ENCODE data around the gene MPRIP. TPM values are rescaled to one million over a fixed set of nuclear protein-coding genes. Genes with fewer than 3 reads are reported as not detected.

MPRIP gene
- polyA plus RNA-seq, 1 donor (not counting 4 experiments of a cell fraction or from before 2014, with no cell fraction given), result 113 TPM

DNA sequence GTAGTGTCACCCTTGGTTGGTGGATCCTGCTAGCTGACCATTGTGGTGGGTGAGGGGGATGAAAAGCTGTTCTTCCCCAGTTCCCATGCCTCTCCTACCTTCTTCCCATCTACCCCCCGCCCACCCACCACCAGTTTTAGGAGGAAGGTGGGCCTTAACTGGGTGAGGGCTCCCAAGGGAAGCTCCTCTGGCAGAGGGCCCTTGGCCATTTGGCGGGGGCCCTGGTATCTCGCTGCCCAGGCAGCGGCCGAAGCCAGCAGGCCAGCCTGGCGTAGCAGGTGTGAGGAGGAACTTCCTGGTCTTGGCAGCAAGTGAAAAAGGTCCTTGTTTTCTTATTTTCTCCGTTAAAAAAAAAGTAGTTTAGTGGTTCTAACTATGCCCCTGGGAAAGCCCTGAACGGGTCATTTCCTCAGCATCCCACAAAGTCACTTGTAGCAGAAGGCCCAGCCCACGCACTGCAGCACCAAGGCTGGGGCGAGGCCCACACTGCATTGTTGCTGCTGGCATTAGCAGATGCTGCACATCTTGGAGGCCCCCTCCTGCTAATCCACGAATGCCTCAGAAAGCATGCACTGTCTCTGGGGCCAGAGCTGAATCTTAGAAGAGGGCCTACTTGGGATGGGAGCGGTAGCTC is 72.5 kb downstream of the MPRIP start:
- H4K20me1 ChIP-seq (ENCODE audit: control insufficient read depth, extremely low read depth, insufficient read depth, low read length), result peaks cover 33% of the 10 kb centered on the region

DNA sequence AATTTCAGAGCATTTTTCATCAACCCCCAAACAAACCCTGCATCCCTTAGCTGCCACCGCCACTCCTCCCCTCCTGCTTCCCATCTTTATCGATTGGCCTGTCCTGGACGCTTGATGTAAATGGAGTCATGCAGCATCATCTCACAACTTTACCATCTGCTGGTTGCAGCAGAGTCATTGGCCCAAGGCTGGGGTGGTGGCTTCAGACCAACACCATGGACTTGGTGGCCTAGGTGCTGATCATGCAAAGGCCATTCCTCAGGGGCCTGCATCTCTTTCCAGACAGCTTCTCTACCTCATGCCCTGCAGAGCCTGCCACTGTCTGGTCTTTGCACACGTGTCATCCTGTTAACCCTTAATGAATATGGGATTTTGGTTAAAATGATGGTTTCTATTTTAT is 73.4 kb downstream of the MPRIP start:
- TF ChIP-seq, protein P1, sequence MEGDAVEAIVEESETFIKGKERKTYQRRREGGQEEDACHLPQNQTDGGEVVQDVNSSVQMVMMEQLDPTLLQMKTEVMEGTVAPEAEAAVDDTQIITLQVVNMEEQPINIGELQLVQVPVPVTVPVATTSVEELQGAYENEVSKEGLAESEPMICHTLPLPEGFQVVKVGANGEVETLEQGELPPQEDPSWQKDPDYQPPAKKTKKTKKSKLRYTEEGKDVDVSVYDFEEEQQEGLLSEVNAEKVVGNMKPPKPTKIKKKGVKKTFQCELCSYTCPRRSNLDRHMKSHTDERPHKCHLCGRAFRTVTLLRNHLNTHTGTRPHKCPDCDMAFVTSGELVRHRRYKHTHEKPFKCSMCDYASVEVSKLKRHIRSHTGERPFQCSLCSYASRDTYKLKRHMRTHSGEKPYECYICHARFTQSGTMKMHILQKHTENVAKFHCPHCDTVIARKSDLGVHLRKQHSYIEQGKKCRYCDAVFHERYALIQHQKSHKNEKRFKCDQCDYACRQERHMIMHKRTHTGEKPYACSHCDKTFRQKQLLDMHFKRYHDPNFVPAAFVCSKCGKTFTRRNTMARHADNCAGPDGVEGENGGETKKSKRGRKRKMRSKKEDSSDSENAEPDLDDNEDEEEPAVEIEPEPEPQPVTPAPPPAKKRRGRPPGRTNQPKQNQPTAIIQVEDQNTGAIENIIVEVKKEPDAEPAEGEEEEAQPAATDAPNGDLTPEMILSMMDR (optimal IDR thresholded peaks at IDR 0.05 in 1 of 3, IDR thresholded peaks at IDR 0.05 in 1 of 3, conservative IDR thresholded peaks at IDR 0.05 in 1 of 3; ENCODE audit: extremely low read depth in 1 of 3, insufficient read depth in 2 of 3, low read length in 3 of 3), result no peak
- TF ChIP-seq EZH2 (IDR thresholded peaks at IDR 0.05; ENCODE audit: low read length), result no peak
- Histone ChIP-seq H4K20me1 (ENCODE audit: control insufficient read depth, extremely low read depth, insufficient read depth, low read length) (peaks cover 31% of the 10 kb centered on the region), H3K9ac (ENCODE audit: control insufficient read depth, extremely low read depth, insufficient read depth, low read length) (no peak overlapping the region), H3K4me3 (ENCODE audit: control insufficient read depth in 2 of 3, extremely low read depth in 1 of 3, insufficient read depth in 2 of 3, low read depth in 1 of 3, low read length in 3 of 3) (no peak overlapping the region), H2AFZ (ENCODE audit: control insufficient read depth, low read length) (no peak overlapping the region), H3K27me3 (ENCODE audit: control insufficient read depth, extremely low read depth, insufficient read depth, low read length) (no peaks in the 10 kb centered on the region), H3K4me1 (ENCODE audit: control insufficient read depth, extremely low read depth, insufficient read depth, low read length) (peaks cover 27% of the 10 kb centered on the region), H3K4me2 (ENCODE audit: control insufficient read depth, extremely low read depth, insufficient read depth, low read depth, low read length) (no peak overlapping the region), H3K9me1 (ENCODE audit: control insufficient read depth, extremely low read depth, insufficient read depth, low read length) (peaks cover 6% of the 10 kb centered on the region), H3K36me3 (ENCODE audit: control insufficient read depth in 2 of 2, extremely low read depth in 1 of 2, insufficient read depth in 2 of 2, low read length in 2 of 2) (peaks cover 2 to 7% of the 10 kb centered on the region in 2 experiments), H3K27ac (ENCODE audit: control insufficient read depth, insufficient read depth, low read length) (no peak overlapping the region), H3K9me3 (ENCODE audit: control insufficient read depth, low read depth, low read length) (no peaks in the 10 kb centered on the region), H3K79me2 (ENCODE audit: control insufficient read depth, insufficient read depth, low read length) (peaks cover 96% of the 10 kb centered on the region)
- DNase-seq (ENCODE audit: low read depth, low spot score) (no peak), FAIRE-seq (no peak)
- dilution Hi-C loops (cut with MboI; ENCODE audit: extremely low pct_ligation_motif_present, low sequenced_read_pairs), result no loop called here

More for the DNA sequence above, 72.5 kb downstream of the MPRIP start:
- FAIRE-seq, result no peak
- peaks cover 27% of the 10 kb centered on the region for H3K4me1 ChIP-seq (ENCODE audit: control insufficient read depth, extremely low read depth, insufficient read depth, low read length)
- peaks cover 2 to 10% of the 10 kb centered on the region in 2 experiments for H3K36me3 ChIP-seq (ENCODE audit: control insufficient read depth in 2 of 2, extremely low read depth in 1 of 2, insufficient read depth in 2 of 2, low read length in 2 of 2)
- TF ChIP-seq, protein P1 (optimal IDR thresholded peaks at IDR 0.05 in 1 of 3, IDR thresholded peaks at IDR 0.05 in 1 of 3, conservative IDR thresholded peaks at IDR 0.05 in 1 of 3; ENCODE audit: extremely low read depth in 1 of 3, insufficient read depth in 2 of 3, low read length in 3 of 3), result no peak
- TF ChIP-seq EZH2 (IDR thresholded peaks at IDR 0.05; ENCODE audit: low read length), result no peak
- no peak overlapping the region for H3K9ac ChIP-seq (ENCODE audit: control insufficient read depth, extremely low read depth, insufficient read depth, low read length)
- no peak overlapping the region for H3K27ac ChIP-seq (ENCODE audit: control insufficient read depth, insufficient read depth, low read length)
- H2AFZ ChIP-seq (ENCODE audit: control insufficient read depth, low read length), result no peak overlapping the region
- no peak for DNase-seq (ENCODE audit: low read depth, low spot score)
- dilution Hi-C loops (cut with MboI; ENCODE audit: extremely low pct_ligation_motif_present, low sequenced_read_pairs), result no loop called here
- H3K4me3 ChIP-seq (ENCODE audit: control insufficient read depth in 2 of 3, extremely low read depth in 1 of 3, insufficient read depth in 2 of 3, low read depth in 1 of 3, low read length in 3 of 3), result no peak overlapping the region
- H3K27me3 ChIP-seq (ENCODE audit: control insufficient read depth, extremely low read depth, insufficient read depth, low read length), result no peaks in the 10 kb centered on the region
- H3K79me2 ChIP-seq (ENCODE audit: control insufficient read depth, insufficient read depth, low read length), result peaks cover 94% of the 10 kb centered on the region
- no peak overlapping the region for H3K4me2 ChIP-seq (ENCODE audit: control insufficient read depth, extremely low read depth, insufficient read depth, low read depth, low read length)
- no peaks in the 10 kb centered on the region for H3K9me3 ChIP-seq (ENCODE audit: control insufficient read depth, low read depth, low read length)
- peaks cover 5% of the 10 kb centered on the region for H3K9me1 ChIP-seq (ENCODE audit: control insufficient read depth, extremely low read depth, insufficient read depth, low read length)
